WI38 (cell line): Measurements from ENCODE around the gene TSBP1.
"Not testable (repeated sequence)": the region's sequence is repeated elsewhere in the genome, so short reads cannot be mapped to it uniquely, and the experiment has no call there.

Source experiments
- H3K4me3 ChIP-seq: 2 replicates; pipeline ENCODE4 v1.5.1; 2011; ENCODE audit warnings: low read depth, mild to moderate bottlenecking, control low read depth, low read length
- TF ChIP-seq, protein P1 (sequence below): IDR thresholded peaks from 2 replicates; pipeline ENCODE4 v1.5.1; 2012; ENCODE audit warnings: low read depth, mild to moderate bottlenecking, control low read depth, low read length

The TSBP1 gene

DNA sequence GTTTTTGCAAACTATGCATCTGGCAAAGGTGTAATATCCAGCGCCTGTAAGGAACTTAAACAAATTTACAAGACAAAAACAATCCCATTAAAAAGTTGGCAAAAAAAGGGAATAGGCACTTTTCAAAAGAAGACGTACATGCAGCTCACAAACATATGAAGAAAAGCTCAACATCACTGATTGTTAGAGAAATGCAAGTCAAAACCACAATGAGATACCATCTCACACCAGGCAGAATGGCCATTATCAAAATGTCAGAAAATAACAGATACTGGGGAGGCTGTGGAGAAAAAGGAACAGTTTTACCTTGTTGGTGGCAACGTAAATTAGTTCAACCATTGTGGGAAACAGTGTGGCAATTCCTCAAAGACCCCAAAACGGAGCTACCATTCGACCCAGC lies 54.2 kb downstream of the TSBP1 start:
- TF ChIP-seq, protein P1, sequence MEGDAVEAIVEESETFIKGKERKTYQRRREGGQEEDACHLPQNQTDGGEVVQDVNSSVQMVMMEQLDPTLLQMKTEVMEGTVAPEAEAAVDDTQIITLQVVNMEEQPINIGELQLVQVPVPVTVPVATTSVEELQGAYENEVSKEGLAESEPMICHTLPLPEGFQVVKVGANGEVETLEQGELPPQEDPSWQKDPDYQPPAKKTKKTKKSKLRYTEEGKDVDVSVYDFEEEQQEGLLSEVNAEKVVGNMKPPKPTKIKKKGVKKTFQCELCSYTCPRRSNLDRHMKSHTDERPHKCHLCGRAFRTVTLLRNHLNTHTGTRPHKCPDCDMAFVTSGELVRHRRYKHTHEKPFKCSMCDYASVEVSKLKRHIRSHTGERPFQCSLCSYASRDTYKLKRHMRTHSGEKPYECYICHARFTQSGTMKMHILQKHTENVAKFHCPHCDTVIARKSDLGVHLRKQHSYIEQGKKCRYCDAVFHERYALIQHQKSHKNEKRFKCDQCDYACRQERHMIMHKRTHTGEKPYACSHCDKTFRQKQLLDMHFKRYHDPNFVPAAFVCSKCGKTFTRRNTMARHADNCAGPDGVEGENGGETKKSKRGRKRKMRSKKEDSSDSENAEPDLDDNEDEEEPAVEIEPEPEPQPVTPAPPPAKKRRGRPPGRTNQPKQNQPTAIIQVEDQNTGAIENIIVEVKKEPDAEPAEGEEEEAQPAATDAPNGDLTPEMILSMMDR: no peak
- H3K4me3 ChIP-seq: no peak overlapping the region

DNA sequence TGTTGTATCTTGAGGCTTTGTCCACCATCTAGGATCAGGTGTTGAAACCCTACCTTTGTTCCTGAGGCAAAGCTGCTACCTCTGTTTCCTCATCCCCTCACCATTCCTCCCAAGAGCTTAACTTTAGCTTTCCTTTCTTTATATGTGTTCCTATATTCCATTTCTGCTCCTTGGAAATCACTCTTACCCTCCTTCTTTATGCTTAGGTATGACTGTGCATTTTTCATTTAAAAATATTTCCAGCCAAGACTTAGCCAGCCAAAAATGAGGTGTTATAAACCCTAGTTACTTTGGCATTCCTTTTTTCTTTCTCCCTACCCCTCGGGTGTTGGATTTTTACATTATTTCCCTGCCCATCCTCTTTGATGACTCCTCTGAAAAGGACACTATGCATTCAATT lies 57.7 kb downstream of the TSBP1 start:
- TF ChIP-seq, protein P1: no peak
- no peak overlapping the region for H3K4me3 ChIP-seq

DNA sequence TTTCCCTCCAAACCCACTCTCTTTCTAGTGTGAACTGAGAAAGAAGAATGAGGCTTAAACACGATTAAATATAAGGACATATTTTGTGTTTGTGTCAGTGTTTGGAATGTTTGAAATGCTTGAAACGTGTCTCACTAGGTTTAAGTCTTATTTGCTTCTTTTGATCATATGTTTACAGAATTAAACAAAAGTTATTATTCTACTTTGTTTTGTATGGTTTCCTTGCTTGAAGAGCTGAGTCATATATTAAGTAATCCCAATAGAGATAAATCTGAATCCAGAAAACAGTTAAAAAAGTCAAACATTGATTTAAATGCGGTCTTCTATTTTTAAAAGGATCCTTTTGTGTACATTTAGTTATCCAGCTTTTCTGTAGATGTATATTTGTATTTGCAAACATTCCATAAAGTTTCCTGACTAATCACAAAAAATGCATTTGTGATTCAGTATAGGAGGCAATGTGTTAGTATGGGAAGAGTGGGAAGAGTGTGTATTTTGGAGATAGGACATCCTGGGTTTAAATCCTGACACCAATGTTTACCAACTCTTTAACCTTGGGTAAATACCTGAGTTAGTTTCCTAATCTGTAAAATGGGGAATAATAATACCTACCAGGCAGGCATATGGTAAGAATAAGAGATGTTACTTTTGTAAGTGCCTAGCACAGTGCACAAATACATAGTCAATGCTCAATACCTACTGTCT lies 72.9 kb downstream of the TSBP1 start:
- H3K4me3 ChIP-seq: no peak overlapping the region
- TF ChIP-seq, protein P1: no peak

DNA sequence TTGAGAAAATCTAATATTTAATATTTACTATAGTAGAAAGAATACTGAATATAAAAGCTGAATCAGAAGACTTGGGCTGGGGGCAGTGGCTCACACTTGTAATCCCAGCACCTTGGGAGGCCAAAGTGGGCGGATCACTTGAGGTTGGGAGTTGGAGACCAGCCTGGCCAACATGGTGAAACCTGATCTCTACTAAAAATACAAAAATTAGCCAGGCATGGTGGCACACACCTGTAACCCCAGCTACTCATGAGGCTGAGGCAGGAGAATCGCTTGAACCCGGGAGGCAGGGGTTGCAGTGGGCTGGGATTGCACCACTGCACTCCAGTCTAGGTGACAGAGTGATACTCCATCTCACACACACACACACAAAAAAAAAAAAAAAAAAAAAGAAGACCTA lies 76.7 kb downstream of the TSBP1 start:
- not testable (repeated sequence) for H3K4me3 ChIP-seq

DNA sequence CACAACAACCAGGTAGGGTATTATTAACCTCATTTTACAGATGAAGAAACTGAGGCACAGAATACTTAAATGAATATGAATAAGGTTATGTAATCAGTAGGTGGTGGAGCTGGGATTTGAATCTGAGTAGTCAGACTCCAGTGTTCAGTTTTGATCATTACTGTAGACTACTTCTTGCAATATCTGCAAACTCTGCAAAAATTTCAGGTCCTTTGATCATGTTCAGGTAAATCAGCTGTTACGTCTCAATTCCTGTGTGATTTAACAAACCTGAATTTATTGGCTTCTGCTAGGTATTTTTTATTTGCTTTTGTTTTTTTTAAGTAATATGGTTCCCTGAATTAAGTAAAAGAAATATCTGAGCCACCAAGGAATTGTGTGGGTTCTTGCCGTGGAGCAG lies 77.1 kb downstream of the TSBP1 start:
- TF ChIP-seq, protein P1: no peak
- H3K4me3 ChIP-seq: no peak overlapping the region

DNA sequence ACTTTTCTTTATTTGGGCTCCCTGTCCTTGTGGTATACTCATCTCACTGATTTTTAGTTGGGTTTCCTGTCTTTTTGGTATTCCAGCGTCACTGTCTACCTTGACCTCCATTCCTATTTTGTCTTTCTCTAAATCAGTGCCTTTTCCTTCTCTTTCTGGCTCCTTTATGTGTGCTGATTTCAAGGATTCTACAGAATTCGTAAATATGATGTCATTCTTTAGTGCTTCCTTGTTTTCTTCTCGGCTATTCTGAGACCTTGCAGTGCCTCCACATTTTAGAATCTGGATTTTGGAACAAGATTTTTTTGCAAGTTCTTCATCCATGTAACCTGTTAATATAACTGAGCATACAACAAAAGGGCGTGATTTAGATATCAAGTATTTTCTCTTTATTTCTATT lies 78.0 kb downstream of the TSBP1 start:
- TF ChIP-seq, protein P1: no peak
- no peak overlapping the region for H3K4me3 ChIP-seq

DNA sequence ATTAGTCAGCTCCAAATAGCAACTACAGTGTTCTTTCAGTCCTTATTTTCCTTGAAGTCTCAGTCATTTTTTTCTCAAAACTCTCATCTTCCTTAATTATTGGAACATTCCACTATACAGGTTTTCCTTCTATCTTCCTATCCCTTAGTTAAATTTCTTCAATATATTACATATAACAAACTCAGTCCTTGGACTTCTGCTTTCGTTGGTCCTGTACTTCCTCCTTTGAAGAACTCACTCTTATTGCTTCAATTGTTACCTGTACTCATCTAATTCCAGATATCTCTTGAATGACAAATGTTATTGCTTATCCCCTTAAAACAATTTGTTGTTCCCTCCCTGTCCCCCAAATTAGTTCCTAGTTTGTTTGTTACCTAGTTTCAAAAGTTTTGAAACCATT lies 80.2 kb downstream of the TSBP1 start:
- H3K4me3 ChIP-seq: no peak overlapping the region
- TF ChIP-seq, protein P1: no peak

DNA sequence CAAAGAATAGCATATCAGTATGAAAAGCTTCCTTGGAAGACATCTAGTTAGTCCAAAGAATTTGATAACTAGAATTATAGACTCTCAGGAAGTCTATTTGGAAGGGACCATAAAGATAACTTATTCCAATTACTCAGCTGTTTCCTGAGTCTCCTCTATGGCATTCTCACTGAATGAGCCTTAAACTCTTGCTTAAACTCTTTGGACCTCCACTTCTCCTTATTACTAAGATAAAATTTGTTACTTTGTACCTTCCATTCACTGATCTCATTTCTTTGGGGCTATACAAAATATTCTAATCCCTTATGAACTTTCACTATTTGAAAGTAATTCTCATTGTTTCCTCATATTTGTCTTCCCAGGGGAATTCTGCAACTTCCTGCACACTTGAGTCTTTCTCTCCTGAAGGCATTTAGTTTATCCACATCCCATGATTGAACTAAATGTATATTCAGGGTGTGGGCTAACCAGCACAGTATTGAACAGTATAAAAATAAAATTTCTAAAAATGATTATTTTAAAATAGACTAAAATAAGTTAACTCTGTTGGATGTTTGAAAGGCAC lies 80.7 kb downstream of the TSBP1 start:
- H3K4me3 ChIP-seq: no peak overlapping the region
- TF ChIP-seq, protein P1: no peak
